Activated CD8-positive, alpha-beta memory T cell treated with anti-CD3 and anti-CD28 coated beads, Interleukin-2, amount 50 U/mL, for 1 hour (primary cell): ENCODE results near the gene PDE8A.
"Not testable (repeated sequence)": the region's sequence is repeated elsewhere in the genome, so short reads cannot be mapped to it uniquely, and the experiment has no call there.

ENCODE experiments used
- DNase-seq: peaks from one replicate; pipeline ENCODE4 v3.0.0-alpha.2; 2020; ENCODE audit errors: extremely low read depth

PDE8A gene

DNA sequence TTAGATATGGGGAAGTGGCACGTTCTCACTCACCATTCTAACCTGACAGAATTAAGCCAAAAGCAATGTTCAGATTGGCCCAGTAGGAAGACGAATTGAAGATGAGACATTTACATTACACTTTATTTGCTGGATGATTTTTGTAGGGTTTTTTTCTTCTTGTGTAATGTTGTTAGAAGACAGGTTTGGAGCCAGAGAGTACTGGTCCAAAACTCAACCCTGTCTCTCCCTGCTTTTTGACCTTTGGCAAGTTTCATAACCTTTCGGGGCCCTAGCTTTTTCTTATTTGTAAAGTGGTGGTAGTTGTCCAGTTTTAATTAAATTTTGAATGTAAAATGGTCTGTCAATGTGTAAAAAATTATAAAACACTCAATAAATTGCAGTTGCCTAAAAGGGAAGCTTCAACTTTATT is 29.5 kb downstream of the PDE8A start:
- no peak for DNase-seq

DNA sequence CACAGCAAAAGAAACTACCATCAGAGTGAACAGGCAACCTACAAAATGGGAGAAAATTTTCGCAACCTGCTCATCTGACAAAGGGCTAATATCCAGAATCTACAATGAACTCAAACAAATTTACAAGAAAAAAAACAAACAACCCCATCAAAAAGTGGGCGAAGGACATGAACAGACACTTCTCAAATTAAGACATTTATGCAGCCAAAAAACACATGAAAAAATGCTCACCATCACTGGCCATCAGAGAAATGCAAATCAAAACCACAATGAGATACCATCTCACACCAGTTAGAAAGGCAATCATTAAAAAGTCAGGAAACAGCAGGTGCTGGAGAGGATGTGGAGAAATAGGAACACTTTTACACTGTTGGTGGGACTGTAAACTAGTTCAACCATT is 30.1 kb downstream of the PDE8A start:
- not testable (repeated sequence) for DNase-seq

DNA sequence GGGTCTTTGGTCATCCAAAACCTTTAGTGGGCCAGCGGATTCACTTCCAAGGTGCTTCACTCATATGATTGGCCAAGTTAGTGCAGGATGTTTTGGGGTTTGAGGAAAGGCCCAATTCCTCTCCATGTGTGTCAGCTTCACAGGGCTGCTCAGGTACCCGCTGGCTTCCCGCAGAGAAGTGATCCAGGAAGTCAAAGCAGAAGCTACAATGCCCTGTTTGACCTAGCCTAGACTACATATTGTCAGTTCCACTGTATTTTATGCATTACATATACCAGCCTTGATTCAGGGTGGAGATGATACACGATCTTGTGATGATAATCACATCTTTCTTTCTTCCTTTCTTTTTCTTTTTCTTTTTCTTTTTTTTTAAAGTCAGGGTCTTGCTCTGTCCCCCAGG is 32.1 kb downstream of the PDE8A start:
- no peak for DNase-seq

DNA sequence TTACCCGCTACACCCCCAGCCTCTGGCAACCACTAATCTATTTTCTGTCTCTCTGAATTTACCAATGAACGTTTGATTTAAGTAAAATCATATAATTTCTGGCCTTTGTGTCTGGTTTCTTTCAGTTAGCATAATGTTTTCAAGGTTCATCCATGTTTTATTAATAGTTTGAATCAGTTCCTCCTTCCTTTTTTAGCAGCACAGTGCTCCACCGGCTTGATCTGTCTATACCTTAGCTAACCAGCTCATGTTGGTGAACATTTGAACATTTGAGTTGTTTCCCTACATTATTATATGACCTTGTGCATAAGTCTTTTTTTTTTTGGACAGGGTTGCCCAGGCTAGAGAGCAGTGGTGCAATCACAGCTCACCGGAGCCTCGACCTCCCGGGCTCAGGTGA is 33.3 kb downstream of the PDE8A start:
- DNase-seq, result no peak

DNA sequence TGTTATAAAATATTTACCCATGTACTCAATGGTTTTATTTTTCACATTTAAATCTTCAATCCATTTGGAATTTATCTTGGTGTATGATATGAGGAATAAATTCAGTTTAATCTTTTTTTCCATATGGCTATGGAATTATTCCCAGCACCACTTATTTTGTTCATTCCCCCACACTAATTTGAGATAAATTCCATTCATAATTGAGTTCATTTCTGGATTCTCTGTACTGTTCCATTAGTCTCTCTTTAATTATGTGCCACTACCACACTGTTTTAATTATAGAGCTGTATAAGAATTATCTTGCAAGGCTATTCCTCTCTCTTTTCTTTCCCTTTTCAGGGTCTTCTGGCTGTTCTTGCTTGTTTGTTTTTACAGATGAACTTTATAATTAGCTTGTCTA is 34.6 kb downstream of the PDE8A start:
- DNase-seq, result no peak

DNA sequence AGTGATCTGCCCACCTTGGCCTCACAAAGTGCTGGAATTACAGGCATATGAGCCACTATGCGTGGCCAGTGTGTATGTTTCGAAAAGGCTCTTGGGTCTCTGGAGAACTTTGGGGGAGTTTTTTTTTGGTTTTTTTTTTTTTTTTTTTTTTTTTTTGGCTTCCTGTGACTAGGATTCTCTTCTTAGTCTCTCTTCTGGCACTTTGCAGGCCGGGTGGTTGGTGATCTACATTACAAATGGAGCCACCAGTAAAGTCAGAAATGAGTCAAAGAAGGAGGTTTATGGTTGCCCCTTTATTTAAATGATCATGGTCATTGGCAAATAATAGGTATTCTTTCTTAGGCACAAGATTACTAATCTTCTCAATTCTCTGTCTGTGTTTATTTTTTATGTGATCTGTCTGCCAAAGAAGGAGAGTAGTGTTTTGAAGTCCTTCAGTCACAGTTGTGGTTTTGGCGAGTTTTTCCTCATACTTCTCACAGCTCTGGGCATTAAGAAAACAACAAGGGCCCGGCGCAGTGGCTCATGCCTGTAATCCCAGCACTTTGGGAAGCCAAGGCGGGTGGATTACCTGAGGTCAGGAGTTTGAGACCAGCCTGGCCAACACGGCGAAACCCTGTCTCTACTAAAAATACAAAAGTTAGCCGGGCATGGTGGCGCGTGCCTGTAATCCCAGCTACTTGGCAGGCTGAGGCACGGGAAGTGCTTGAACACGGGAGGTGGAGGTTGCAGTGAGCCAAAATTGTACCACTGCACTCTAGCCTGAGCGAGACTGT is 38.3 kb downstream of the PDE8A start:
- no peak for DNase-seq

DNA sequence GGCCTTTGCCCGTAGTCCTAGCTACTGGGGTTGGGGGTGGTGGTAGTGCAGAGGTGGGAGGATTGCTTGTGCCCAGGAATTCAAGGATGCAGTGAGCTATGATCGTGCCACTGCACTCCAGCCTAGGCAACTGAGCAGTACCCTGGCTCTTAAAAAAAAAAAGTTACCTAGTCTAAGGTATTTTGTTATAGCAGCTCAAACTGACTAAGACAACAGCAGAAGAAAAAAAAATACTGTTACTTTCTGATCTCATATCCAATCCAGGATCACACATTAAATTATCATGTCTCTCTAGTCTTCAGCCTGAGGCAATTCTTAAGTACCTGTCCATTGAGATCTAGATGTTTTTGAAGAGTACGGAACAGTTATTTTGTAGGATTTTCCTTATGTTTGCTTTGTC is 39.8 kb downstream of the PDE8A start:
- DNase-seq, result no peak

DNA sequence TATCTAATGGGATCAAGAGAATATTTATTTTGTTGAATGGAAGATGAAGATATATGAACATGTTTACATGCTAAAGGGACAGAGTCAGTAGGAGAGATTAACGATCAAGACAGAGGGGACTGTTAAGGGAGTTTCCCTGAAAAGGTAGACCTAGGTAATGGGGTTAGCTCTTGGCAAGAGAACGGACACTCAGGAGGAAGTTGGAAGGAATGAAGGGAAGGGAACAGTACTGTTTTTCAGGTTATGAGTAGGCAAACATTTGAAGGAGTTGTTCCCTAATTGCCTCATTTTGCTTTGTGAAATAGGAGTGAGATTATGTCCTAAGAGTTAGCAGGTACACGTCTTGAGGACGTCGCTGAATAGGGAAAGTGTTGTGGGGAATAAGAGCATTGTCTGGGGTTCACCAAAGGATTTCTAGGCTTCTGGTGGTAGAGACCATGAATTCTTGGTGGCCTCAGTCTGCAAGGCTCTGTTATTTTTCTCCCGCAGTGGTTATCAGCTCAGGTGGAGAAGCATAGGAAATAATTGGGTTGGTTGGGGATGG is 41.3 kb downstream of the PDE8A start:
- DNase-seq, result no peak

DNA sequence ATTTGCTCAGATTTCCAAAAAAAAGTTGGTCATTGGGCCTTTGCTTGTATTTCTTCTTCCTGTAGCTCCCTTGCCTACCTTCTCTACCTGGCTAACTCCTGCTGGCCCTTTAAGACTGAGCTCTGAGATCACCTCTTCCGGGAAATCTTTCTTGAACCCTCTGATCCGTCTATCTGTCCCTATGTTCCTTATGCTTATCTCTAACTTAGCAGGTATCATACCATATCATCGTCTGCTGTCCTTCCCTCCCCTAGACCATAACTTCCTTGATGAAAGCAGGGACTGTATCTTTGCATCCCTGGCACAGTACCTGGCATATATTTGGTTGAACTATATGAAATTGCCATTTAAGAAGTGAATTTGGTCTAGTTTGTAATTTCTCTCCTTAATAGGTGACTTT is 42.3 kb downstream of the PDE8A start:
- no peak for DNase-seq

DNA sequence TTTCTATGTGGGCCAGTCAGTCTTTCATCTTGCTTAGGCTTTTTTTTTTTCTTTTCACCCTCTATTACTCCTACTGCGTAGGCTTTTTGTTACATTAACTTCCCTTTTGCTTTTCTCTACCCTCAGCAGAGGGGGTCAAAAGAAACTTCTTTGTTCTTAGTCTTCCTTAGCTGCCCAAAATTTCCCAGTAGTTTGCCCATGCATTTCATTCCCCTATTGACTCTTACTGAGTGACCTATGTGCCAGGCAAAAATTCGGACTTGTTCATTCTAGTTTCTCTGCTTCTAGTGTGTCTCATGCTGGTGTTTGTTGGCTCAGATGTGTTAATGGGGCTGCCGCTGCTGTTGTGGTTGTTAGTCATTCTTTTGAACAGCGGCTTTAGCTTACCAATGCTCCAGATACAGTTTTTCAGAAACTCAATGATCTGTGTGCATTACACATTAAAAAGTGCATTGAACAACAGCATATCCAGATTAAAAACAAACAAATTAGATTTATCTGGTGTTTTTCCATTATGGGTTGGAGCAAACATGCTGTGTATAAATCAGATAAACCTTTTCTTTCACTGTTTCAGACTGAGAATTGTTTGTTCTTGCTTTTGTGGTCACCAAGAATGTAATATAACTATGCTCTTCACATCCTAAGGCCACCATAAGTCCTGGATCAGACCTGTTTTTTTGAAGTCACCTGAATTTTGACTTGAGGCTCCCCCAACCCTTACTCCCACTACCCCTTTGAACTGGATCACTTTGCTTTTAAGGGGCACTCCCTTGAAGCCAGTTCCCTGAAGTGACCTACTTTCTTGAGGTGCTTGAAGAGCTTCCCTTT is 43.1 kb downstream of the PDE8A start:
- no peak for DNase-seq

DNA sequence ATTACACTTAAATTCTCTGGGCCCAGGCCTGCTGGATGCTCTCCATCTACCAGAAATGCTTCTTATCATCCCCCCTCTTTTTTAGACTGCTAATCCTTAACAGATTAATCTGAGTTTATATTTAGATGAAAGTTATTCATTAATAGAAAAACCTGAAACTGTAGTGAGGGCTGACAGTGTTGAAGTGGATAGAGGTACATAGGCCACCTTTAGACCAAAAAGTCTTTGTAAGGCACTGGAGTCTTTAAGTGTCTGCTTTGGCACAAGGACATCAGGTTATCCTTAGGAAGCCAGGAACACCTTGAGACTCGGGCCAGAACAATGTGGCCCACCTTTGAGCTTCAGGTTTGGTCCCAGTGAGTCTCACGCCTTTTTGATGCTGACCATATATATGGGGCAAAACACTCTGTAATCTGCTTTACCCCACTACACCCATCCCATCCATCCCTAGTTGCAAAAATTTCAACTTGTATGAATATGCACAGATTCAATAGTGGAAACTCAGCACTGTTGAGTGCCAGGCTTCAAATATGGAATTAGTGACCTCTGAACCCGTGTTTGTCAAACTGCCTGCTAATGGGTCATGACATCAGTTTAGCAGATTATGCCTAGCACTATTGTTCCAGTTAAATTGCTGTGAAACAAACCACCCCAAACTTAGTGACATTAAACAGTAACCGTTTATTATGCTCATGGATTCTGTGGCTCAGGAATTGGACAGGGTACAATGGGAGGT is 44.0 kb downstream of the PDE8A start:
- no peak for DNase-seq

DNA sequence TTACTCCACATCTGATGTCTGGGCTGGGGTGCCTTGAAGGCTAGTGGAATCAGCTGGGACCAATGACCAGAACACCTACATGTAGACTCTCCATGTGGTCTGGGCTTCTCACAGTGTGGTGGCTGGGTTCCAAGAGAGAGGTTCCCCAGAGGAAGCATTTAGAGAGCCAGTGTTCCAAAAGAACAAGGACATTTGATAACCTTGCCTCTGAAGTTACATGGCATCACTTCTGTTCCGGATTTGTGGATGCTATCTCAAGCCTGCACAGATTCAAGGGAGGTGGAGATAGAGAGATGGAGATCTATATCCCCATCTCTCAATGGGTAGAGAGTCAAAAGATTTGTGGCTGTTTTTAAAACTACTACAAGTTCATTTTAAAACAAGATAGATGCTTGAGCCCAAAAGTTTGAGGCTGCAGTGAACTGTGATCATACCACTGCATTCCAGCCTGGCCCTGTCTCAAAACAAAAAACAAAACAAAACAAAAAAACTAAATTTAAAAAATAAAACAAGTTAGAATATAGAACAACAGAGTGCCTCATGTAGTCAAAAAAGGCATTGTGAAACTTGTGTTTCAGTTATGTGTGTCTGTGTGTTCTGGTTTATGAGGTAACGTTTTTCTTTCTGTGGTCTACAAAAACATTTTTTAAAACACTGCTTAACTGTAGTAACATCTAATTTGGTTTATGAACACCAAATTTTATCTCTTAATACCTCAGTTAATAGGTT is 44.8 kb downstream of the PDE8A start:
- DNase-seq, result no peak

DNA sequence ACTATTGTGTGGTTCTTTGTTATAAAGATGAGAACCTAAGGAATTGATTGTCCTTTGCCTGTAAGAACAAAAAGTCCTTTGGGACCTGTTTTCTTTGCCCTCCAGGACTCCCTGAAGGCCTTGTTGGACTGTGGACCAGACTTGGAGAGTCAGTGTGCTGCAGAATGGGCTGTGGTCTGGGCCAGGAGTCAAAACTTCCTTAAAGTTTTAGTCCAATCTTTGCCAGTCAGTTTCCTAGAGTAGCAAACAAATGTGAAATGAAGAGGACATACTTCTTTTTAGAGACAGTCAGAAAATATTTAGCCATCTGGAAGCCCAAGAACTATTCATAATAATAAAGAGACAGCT is 45.4 kb downstream of the PDE8A start:
- DNase-seq, result no peak

DNA sequence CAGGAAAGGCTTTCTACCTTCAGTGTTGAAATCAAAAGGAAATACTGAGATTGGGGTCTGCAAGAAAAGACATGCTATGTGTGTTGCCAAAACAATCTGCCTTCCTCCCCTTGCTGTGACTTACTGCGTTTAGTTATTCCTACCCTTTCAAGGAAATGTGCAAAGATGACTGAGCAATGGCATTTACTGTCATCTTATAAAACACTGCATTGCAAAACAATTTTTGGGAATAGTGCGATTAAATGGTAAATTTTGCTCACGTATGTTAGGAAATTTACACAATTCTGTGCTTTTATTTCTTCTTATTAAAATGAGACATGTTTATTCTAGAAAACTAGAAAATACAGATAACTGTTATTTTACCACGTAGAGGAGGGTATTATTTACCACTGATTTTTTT is 45.8 kb downstream of the PDE8A start:
- DNase-seq, result no peak

DNA sequence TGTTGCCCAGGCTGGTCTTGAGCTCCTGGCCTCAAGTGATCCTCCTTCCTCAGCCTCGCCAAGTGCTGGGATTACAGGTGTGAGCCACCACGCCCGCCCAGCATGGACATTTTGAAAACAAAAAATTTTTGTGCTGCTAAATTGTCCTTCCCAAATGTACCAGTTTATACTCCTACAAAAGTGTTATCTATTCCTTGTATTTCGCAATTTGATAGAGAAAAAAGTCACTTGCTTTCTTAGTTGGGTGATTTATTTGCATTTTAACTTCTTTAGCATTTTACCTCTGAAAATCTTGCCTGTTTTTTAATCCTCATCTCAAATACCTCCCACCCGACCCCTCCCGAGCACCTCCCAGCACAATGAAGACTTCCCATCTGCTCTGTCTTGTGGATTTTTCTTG is 46.8 kb downstream of the PDE8A start:
- DNase-seq, result no peak

DNA sequence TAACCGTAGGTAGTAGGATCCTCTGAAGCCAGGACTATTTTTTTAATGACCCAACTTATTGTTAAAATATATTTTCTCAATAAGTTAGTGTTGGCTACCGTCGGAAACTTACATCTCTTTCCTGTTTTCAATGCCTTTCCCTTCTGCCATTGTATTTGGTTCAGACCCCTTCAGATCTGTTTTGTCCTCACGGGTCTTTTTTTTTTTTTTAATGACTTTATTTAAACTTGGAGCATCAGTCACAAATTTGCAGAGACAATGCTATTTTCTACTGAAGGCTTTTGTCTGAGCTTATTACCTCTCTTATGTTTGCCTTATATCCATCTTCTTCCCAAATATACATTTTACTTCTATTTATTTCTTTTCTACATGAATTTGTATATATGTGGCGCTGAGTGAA is 47.6 kb downstream of the PDE8A start:
- DNase-seq, result no peak

DNA sequence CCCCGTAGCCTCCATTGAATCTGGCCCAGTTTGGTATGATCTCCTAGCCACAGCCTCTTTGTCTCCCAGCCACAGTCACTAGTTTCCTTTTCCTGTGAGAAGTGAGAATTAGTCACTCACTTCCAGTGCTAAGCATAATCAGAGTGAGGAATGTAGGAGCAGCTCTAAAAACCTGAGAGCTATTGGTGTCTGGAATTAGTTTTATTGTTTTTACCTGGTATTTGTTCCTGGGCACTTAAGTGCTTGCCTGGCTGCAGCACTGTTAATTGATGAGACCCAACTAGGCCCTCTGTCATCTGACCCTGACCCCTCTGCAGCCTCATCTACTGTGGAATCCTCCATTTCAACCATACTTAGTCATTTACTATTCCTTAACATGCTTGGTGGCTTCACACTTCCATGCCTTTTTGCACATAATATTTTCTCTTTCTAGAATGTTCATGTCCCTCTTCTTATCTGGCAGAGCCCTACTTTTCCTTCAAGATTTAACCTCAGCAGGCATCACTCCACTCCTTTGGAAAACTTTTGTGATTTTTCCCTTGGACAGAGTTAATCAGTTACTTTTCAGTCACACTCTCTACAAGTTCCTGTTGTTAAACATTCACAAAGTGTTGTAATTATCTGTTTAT is 48.8 kb downstream of the PDE8A start:
- no peak for DNase-seq

DNA sequence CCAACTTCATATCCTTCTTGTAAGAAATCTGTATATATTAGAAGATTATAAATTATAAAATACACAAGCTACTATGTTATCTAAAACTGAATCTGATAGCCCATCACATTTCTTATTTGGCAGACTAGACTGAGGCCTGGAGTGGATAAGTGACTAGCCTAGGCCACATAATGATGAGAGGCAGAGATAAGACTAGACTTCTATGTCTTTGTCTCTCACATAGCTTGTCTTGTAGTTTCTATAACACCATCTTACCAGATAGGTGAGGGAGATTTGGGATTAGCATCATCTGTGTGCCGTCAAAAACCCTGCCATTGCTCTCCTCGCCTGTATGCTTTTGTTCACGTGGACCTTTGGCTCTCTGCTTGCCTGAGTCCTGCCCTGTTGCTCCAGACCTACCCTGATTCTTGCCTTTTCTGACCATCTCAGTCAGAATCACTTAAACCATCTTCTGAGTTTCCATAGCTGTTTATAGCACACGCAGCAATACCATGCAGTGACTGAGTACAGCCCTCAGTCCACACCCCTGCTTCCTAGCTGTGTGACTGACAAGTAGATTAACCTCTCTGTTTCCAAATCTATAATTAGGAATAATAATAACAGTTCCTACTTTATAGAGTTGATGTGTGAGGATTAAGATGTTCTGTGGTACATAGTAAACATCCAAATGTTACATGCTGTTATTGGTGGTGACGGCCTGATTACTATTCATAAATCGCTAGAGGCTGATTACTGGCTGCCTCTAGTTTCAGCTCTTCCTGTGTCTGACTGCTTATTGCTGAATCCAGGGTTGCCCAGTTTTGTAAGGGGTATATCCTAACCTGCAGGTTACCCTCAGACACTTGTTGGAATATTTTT is 49.7 kb downstream of the PDE8A start:
- no peak for DNase-seq

DNA sequence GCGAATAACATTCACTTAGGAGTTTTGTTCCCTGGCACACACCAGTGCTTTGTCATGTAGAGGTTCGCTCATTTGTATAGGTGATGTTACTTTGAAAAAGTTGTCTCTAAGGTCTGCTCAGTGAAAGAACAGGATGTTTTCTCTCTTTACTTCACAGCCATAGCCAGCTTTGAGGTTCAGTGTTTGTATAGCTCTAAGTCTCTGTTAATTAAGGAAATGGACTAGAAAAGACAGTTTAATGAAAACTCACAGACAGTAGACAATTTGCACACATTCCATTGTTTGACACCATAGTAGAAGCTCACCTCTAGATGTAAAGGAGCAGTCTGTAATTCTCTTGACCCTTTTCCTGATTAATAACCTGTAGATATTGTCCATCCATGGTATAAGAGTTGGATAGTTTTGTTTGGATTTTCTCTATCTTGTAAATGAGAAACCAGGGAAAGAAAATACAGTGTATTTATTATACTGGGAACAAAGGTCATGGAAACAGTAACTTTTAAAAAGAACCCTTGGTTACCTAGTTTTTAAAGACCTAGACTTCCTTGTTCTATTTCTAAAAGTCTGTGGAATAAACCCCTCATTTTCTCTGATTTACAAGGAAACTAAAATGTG is 50.4 kb downstream of the PDE8A start:
- DNase-seq, result no peak

DNA sequence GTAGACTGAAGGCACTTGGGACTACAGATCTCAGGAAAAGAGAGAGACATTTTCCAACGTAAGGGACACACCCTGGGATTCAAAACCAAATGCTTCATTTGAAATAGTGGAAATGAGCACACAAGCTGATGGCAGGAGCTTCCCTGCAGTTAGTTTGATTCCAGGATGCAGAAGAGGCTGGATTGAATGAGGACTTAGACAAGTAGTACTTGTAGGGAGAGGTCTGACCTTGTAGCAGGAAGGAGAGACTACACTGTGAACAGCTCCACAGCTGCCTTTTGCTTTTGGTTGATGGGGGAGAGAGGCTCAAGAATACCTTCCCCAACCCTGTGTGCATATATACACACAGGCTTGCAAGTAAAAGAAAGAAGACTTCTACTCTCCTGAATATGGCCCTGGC is 51.5 kb downstream of the PDE8A start:
- no peak for DNase-seq
